Astrocyte (in vitro differentiated cells and primary cell): Measurements from ENCODE around the gene PHTF1. TPM values are rescaled to one million over a fixed set of nuclear protein-coding genes. Genes with fewer than 3 reads are reported as not detected.
"Not testable (repeated sequence)": the region's sequence is repeated elsewhere in the genome, so short reads cannot be mapped to it uniquely, and the experiment has no call there.

Experiments used
- DNase-seq: peaks from one replicate; pipeline ENCODE4 v3.0.0-alpha.2; 2010; ENCODE audit warnings: low read depth
- FAIRE-seq: peaks from 2 replicates; lab custom pipeline; 2011; peaks lifted over from hg19 to GRCh38; lab: Jason Lieb, UNC
- H2AFZ ChIP-seq: 2 replicates; pipeline ENCODE4 v1.6.0; 2012; ENCODE audit warnings: low read depth, low read length, inconsistent platforms
- H3K27ac ChIP-seq: 2 replicates; pipeline ENCODE4 v1.5.1; 2011; ENCODE audit warnings: low read depth, low read length, inconsistent platforms
- H3K27me3 ChIP-seq: 2 replicates; pipeline ENCODE4 v1.6.0; 2011; ENCODE audit warnings: low read length, inconsistent platforms; ENCODE audit not compliant: insufficient read depth
- H3K36me3 ChIP-seq: 2 replicates; pipeline ENCODE4 v1.5.1; 2011; ENCODE audit warnings: low read length, inconsistent platforms; ENCODE audit not compliant: insufficient read depth
- H3K4me1 ChIP-seq: 2 replicates; pipeline ENCODE4 v1.5.1; 2011; ENCODE audit warnings: low read length, inconsistent platforms; ENCODE audit not compliant: insufficient read depth
- H3K4me2 ChIP-seq: 2 replicates; pipeline ENCODE4 v1.6.0; 2012; ENCODE audit warnings: low read length, inconsistent platforms
- H3K4me3 ChIP-seq: 2 replicates; pipeline ENCODE4 v1.5.1; 2011; ENCODE audit warnings: low read depth, mild to moderate bottlenecking, low read length, inconsistent platforms; ENCODE audit not compliant: insufficient read depth
- H3K79me2 ChIP-seq: 2 replicates; pipeline ENCODE4 v1.6.0; 2012; ENCODE audit warnings: mild to moderate bottlenecking, low read length, inconsistent platforms; ENCODE audit not compliant: insufficient read depth
- H3K9ac ChIP-seq: 2 replicates; pipeline ENCODE4 v1.6.0; 2012; ENCODE audit warnings: mild to moderate bottlenecking, low read length, inconsistent platforms
- H3K9me3 ChIP-seq: 2 replicates; pipeline ENCODE4 v1.5.1; 2012; ENCODE audit warnings: low read depth, mild to moderate bottlenecking, low read length, inconsistent platforms; ENCODE audit not compliant: insufficient read depth
- H4K20me1 ChIP-seq: 2 replicates; pipeline ENCODE4 v1.6.0; 2012; ENCODE audit warnings: low read length, inconsistent platforms; ENCODE audit not compliant: insufficient read depth
- H3K27ac Mint-ChIP-seq: one replicate; pipeline ENCODE4 v1.8.0; 2021; ENCODE audit warnings: mild to moderate bottlenecking, mixed read lengths; ENCODE audit not compliant: unreplicated experiment
- H3K27me3 Mint-ChIP-seq: one replicate; pipeline ENCODE4 v1.8.0; 2021; ENCODE audit warnings: low read depth, mixed read lengths; ENCODE audit not compliant: unreplicated experiment
- H3K36me3 Mint-ChIP-seq: one replicate; pipeline ENCODE4 v1.8.0; 2021; ENCODE audit warnings: low read depth, mixed read lengths; ENCODE audit not compliant: unreplicated experiment
- H3K4me1 Mint-ChIP-seq: one replicate; pipeline ENCODE4 v1.8.0; 2021; ENCODE audit warnings: low read depth, mixed read lengths; ENCODE audit not compliant: unreplicated experiment
- H3K4me3 Mint-ChIP-seq: one replicate; pipeline ENCODE4 v1.8.0; 2021; ENCODE audit warnings: mild to moderate bottlenecking, moderate library complexity, mixed read lengths; ENCODE audit not compliant: unreplicated experiment
- H3K9me3 Mint-ChIP-seq: one replicate; pipeline ENCODE4 v1.8.0; 2021; ENCODE audit warnings: mild to moderate bottlenecking, mixed read lengths; ENCODE audit not compliant: unreplicated experiment
- CTCF ChIP-seq: IDR thresholded peaks from 2 replicates; pipeline ENCODE4 v1.5.1; 2011; ENCODE audit warnings: low read depth, mild to moderate bottlenecking, inconsistent platforms, low read length, moderate library complexity; ENCODE audit not compliant: insufficient read depth
- EZH2 ChIP-seq: IDR thresholded peaks from 2 replicates; pipeline ENCODE4 v1.6.1; 2012; ENCODE audit warnings: mild to moderate bottlenecking, low read length, inconsistent platforms; ENCODE audit not compliant: insufficient read depth
- total RNA-seq: library from RNA; stranded (reverse); gene quantifications from 2 replicates; pipeline ENCODE4 v1.2.1, GENCODE V29; 2021

PHTF1 gene
- total RNA-seq, 1 donor from 2014 or later: 36.4 TPM

- peaks cover 11% of the 10 kb centered on the region for H3K36me3 ChIP-seq
- H4K20me1 ChIP-seq: no peaks in the 10 kb centered on the region
- no peak overlapping the region for H3K4me3 ChIP-seq
- Mint-ChIP-seq H3K27ac (no peak overlapping the region), H3K9me3 (no peaks in the 10 kb centered on the region), H3K4me3 (no peak overlapping the region), H3K4me1 (no peaks in the 10 kb centered on the region), H3K27me3 (no peaks in the 10 kb centered on the region), H3K36me3 (peaks cover 18% of the 10 kb centered on the region)
- no peak overlapping the region for H3K4me2 ChIP-seq
- TF ChIP-seq EZH2: no peak
- TF ChIP-seq CTCF: no peak
- FAIRE-seq: no peak
- no peak for DNase-seq
- no peaks in the 10 kb centered on the region for H3K79me2 ChIP-seq
- H3K27ac ChIP-seq: no peak overlapping the region
- no peaks in the 10 kb centered on the region for H3K27me3 ChIP-seq
- H3K9ac ChIP-seq: no peak overlapping the region
- H3K4me1 ChIP-seq: no peaks in the 10 kb centered on the region
- H2AFZ ChIP-seq: no peak overlapping the region
- no peaks in the 10 kb centered on the region for H3K9me3 ChIP-seq
Measured at GRCh38 chr1:113734357-113735055, 24.8 kb downstream of the PHTF1 start.

- H3K9me3 ChIP-seq: no peaks in the 10 kb centered on the region
- H3K36me3 ChIP-seq: peaks cover 11% of the 10 kb centered on the region
- H3K27ac ChIP-seq: no peak overlapping the region
- no peak overlapping the region for H2AFZ ChIP-seq
- TF ChIP-seq CTCF (no peak), EZH2 (no peak)
- H3K36me3 Mint-ChIP-seq: peaks cover 22% of the 10 kb centered on the region
- H4K20me1 ChIP-seq: peaks cover under 1% of the 10 kb centered on the region
- H3K27ac Mint-ChIP-seq: no peak overlapping the region
- no peaks in the 10 kb centered on the region for H3K4me1 ChIP-seq
- H3K27me3 Mint-ChIP-seq: no peaks in the 10 kb centered on the region
- no peak overlapping the region for H3K9ac ChIP-seq
- H3K27me3 ChIP-seq: no peaks in the 10 kb centered on the region
- H3K4me2 ChIP-seq: no peak overlapping the region
- no peaks in the 10 kb centered on the region for H3K4me1 Mint-ChIP-seq
- no peaks in the 10 kb centered on the region for H3K79me2 ChIP-seq
- DNase-seq (no peak), FAIRE-seq (no peak)
- H3K4me3 ChIP-seq: no peak overlapping the region
- no peak overlapping the region for H3K4me3 Mint-ChIP-seq
- no peaks in the 10 kb centered on the region for H3K9me3 Mint-ChIP-seq
Measured at GRCh38 chr1:113732802-113733201, 26.5 kb downstream of the PHTF1 start.

- Mint-ChIP-seq H3K9me3 (peaks cover 25% of the 10 kb centered on the region), H3K4me1 (no peaks in the 10 kb centered on the region), H3K27me3 (no peaks in the 10 kb centered on the region), H3K27ac (no peak overlapping the region), H3K36me3 (peaks cover 65% of the 10 kb centered on the region), H3K4me3 (no peak overlapping the region)
- Histone ChIP-seq H3K9ac (no peak overlapping the region), H3K4me2 (no peak overlapping the region), H3K9me3 (no peaks in the 10 kb centered on the region), H3K4me1 (no peaks in the 10 kb centered on the region), H3K79me2 (no peaks in the 10 kb centered on the region), H3K36me3 (peaks cover 8% of the 10 kb centered on the region), H3K27ac (no peak overlapping the region), H3K4me3 (no peak overlapping the region), H2AFZ (no peak overlapping the region), H4K20me1 (no peaks in the 10 kb centered on the region), H3K27me3 (no peaks in the 10 kb centered on the region)
- no peak for FAIRE-seq
- no peak for TF ChIP-seq EZH2
- TF ChIP-seq CTCF: no peak
- DNase-seq: no peak
Measured at GRCh38 chr1:113721010-113721409, 38.3 kb downstream of the PHTF1 start.

- H3K9me3 Mint-ChIP-seq: peaks cover 25% of the 10 kb centered on the region
- not testable (repeated sequence) for H3K27me3 ChIP-seq, DNase-seq, H3K4me3 ChIP-seq, H3K27me3 Mint-ChIP-seq, H3K79me2 ChIP-seq, FAIRE-seq, H3K4me1 ChIP-seq, H3K9me3 ChIP-seq, H3K4me3 Mint-ChIP-seq, H3K4me1 Mint-ChIP-seq, H3K27ac ChIP-seq, H4K20me1 ChIP-seq, H3K27ac Mint-ChIP-seq, H3K36me3 ChIP-seq, H3K9ac ChIP-seq, H2AFZ ChIP-seq, H3K4me2 ChIP-seq
- peaks cover 64% of the 10 kb centered on the region for H3K36me3 Mint-ChIP-seq
Measured at GRCh38 chr1:113718621-113719020, 40.7 kb downstream of the PHTF1 start.
